HCT116 (cell line): ENCODE data around the gene PRKACG. TPM values are rescaled to one million over a fixed set of nuclear protein-coding genes. Genes with fewer than 3 reads are reported as not detected.

Experiments
- ATAC-seq: fragments of 200-7000 bp; cut with Tn5 transposase; 2 replicates; pipeline ENCODE4 v1.9.1; 2020; ENCODE audit warnings: mild to moderate bottlenecking, moderate library complexity
- BruUV-seq: library from RNA; stranded (reverse); fragments of 400-500 nt; replicated peaks from 2 replicates; lab custom pipeline; 2021; lab: Mats Ljungman, UMichigan
- CTCF ChIA-PET: fragments of 300-600 bp; sonication (Branson Sonifier 250); formaldehyde crosslinking; loops from one replicate; lab custom pipeline; 2021; ENCODE audit warnings: antibody characterized with exemption; lab: Charles Lee
- POLR2A ChIA-PET: fragments of 300-600, 350-600 bp; sonication (Branson Sonifier 250); formaldehyde crosslinking; loops from one replicate; lab custom pipeline; 2021; ENCODE audit warnings: antibody characterized with exemption; lab: Charles Lee
- RAD21 ChIA-PET, 2 experiments: fragments of 300-600 bp; sonication (Branson Sonifier 250); formaldehyde crosslinking; loops; one replicate each; lab custom pipeline; 2023; ENCODE audit warnings: low total read pairs in 2 of 2; ENCODE audit not compliant: uncharacterized antibody in 2 of 2, unreplicated experiment in 2 of 2, low non-redundant PET in 1 of 2; lab: Charles Lee
- DNase-seq: peaks from one replicate; pipeline ENCODE4 v3.0.0-alpha.2; 2010; ENCODE audit warnings: low read depth, low spot score
- H2AFZ ChIP-seq: fragments of 200-600 bp; shearing (Covaris generic), sonication (generic); 2 replicates; pipeline ENCODE4 v1.6.1; 2017; ENCODE audit warnings: low read depth, mixed run types, mixed read lengths, antibody characterized with exemption, low read length; ENCODE audit not compliant: poor library complexity, severe bottlenecking
- H3K27ac ChIP-seq: 2 replicates; pipeline ENCODE4 v1.5.1; 2012; ENCODE audit warnings: low read depth, low read length
- H3K27me3 ChIP-seq: fragments of 200-600 bp; sonication (generic); 2 replicates; pipeline ENCODE4 v1.6.1; 2016; ENCODE audit warnings: mixed run types, low read length, mixed read lengths; ENCODE audit not compliant: insufficient read depth
- H3K36me3 ChIP-seq, 2 experiments: fragments of 200-500 bp in 1 of 2; fragments of 200-600 bp in 1 of 2; sonication (Bioruptor generic) in 1 of 2; sonication (generic) in 1 of 2; 2 replicates each; pipeline versions ENCODE4 v1.5.1 to v1.6.1; 2014 to 2016; ENCODE audit warnings: low read length in 2 of 2, inconsistent platforms in 1 of 2, mixed read lengths in 1 of 2, mixed run types in 1 of 2; ENCODE audit not compliant: insufficient read depth in 2 of 2, control insufficient read depth in 1 of 2
- H3K4me1 ChIP-seq, 2 experiments: fragments of 200-600 bp in 1 of 2; sonication (generic) in 1 of 2; 2 replicates each; pipeline versions ENCODE4 v1.5.1 to v1.6.1; 2012 to 2017; ENCODE audit warnings: low read length in 2 of 2, inconsistent platforms in 1 of 2, mild to moderate bottlenecking in 1 of 2, mixed read lengths in 1 of 2, mixed run types in 1 of 2, moderate library complexity in 1 of 2; ENCODE audit not compliant: insufficient read depth in 2 of 2, control insufficient read depth in 1 of 2
- H3K4me2 ChIP-seq: fragments of 200-600 bp; sonication (generic); 2 replicates; pipeline ENCODE4 v1.6.1; 2017; ENCODE audit warnings: mixed run types, low read length, mixed read lengths
- H3K4me3 ChIP-seq, 2 experiments: fragments of 200-600 bp in 1 of 2; sonication (generic) in 1 of 2; replicated peaks in 1 of 2; 2 replicates each; pipeline ENCODE4 v1.5.1; 2011 to 2016; ENCODE audit warnings: low read length in 2 of 2, control low read depth in 1 of 2, low read depth in 1 of 2, mild to moderate bottlenecking in 1 of 2, mixed read lengths in 1 of 2, mixed run types in 1 of 2
- H3K79me2 ChIP-seq: fragments of 200-600 bp; sonication (generic); 2 replicates; pipeline ENCODE4 v1.6.1; 2017; ENCODE audit warnings: mild to moderate bottlenecking, mixed run types, low read length, moderate library complexity, mixed read lengths; ENCODE audit not compliant: insufficient read depth
- H3K9ac ChIP-seq: fragments of 200-600 bp; sonication (generic); 2 replicates; pipeline ENCODE4 v1.6.1; 2016; ENCODE audit warnings: low read length, mixed read lengths
- H3K9me2 ChIP-seq: fragments of 200-600 bp; sonication (generic), shearing (Covaris generic); 2 replicates; pipeline ENCODE4 v1.6.1; 2017; ENCODE audit warnings: mixed run types, mild to moderate bottlenecking, moderate library complexity; ENCODE audit not compliant: insufficient read depth
- H3K9me3 ChIP-seq, 2 experiments: fragments of 200-500 bp in 1 of 2; fragments of 200-600 bp in 1 of 2; sonication (Bioruptor generic) in 1 of 2; sonication (generic) in 1 of 2; 2 replicates each; pipeline ENCODE4 v1.6.1; 2014 to 2017; ENCODE audit warnings: low read length in 2 of 2, mixed read lengths in 2 of 2, inconsistent platforms in 1 of 2, low read depth in 1 of 2, mild to moderate bottlenecking in 1 of 2, mixed run types in 1 of 2, moderate library complexity in 1 of 2; ENCODE audit not compliant: control insufficient read depth in 1 of 2, insufficient read depth in 1 of 2
- H4K20me1 ChIP-seq: fragments of 200-600 bp; sonication (generic), shearing (Covaris generic); 2 replicates; pipeline ENCODE4 v1.6.1; 2017; ENCODE audit warnings: mixed run types, mild to moderate bottlenecking, moderate library complexity; ENCODE audit not compliant: insufficient read depth
- CBX3 ChIP-seq: IDR thresholded peaks from 2 replicates; pipeline ENCODE4 v1.6.1; 2012; ENCODE audit warnings: low read depth
- SP1 ChIP-seq: IDR thresholded peaks from 2 replicates; pipeline ENCODE4 v1.6.1; 2012; ENCODE audit warnings: low read depth
- SRF ChIP-seq: IDR thresholded peaks from 2 replicates; pipeline ENCODE4 v1.6.1; 2012; ENCODE audit warnings: low read depth
- intact Hi-C: fragments of 100-400 bp; cut with micrococcal nuclease; formaldehyde crosslinking; loops from 2 replicates; pipeline ENCODE4 v1.10.0; 2022
- total RNA-seq: library from RNA; stranded (reverse); gene quantifications from one replicate; pipeline ENCODE4 v1.2.1, GENCODE V29; 2021; ENCODE audit not compliant: unreplicated experiment
- TF ChIP-seq, protein P1 (sequence below): IDR thresholded peaks from 2 replicates; pipeline ENCODE4 v1.6.1; 2012
- TF ChIP-seq, protein P2 (sequence below), 3 experiments: fragments of 200-600 bp in 1 of 3; sonication (generic) in 1 of 3; IDR thresholded peaks in 2 of 3; conservative IDR thresholded peaks in 1 of 3; 2 replicates each; pipeline ENCODE4 v1.5.1; 2012 to 2017; ENCODE audit warnings: low read depth in 2 of 3, low read length in 2 of 3, antibody characterized with exemption in 1 of 3, borderline replicate concordance in 1 of 3, control low read depth in 1 of 3, mild to moderate bottlenecking in 1 of 3, mixed read lengths in 1 of 3, mixed run types in 1 of 3, moderate library complexity in 1 of 3; ENCODE audit not compliant: insufficient read depth in 1 of 3

The PRKACG gene
- total RNA-seq, 1 experiment from 2014 or later = not detected

GRCh38 chr9:69056191-69056815 lies 42.4 kb upstream of the PRKACG start:
- RAD21 ChIA-PET = interaction anchor here in 1 of 2 experiments (0.6 kb wide), 1 partner anchor 333 kb away, joined by 3 read pairs; no protein-coding TSS in a partner anchor

More at GRCh38 chr9:69056191-69056815, 42.4 kb upstream of the PRKACG start:
- Histone ChIP-seq H3K9ac (no peak overlapping the region), H3K4me1 (no peaks in the 10 kb centered on the region), H3K27me3 (no peaks in the 10 kb centered on the region), H2AFZ (no peak overlapping the region), H4K20me1 (no peaks in the 10 kb centered on the region), H3K4me2 (no peak overlapping the region), H3K36me3 (peaks cover 5 to 7% of the 10 kb centered on the region in 2 experiments; a peak in 3 of 4 replicates), H3K4me3 (no peak overlapping the region), H3K79me2 (peaks cover 9% of the 10 kb centered on the region; the same call in 1 of the 2 replicates), H3K9me3 (no peaks in the 10 kb centered on the region), H3K9me2 (no peaks in the 10 kb centered on the region), H3K27ac (no peak overlapping the region)
- POLR2A ChIA-PET = no interaction called here
- no TSS peak for BruUV-seq
- intact Hi-C loops = no loop called here
- CTCF ChIA-PET = interaction anchor here (6.0 kb wide), 1 partner anchor 137 kb away, joined by 74 read pairs; no protein-coding TSS in a partner anchor
- TF ChIP-seq, protein P1, sequence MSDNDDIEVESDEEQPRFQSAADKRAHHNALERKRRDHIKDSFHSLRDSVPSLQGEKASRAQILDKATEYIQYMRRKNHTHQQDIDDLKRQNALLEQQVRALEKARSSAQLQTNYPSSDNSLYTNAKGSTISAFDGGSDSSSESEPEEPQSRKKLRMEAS = no peak
- TF ChIP-seq SP1 (no peak), SRF (no peak), CBX3 (no peak)
- TF ChIP-seq, protein P2, sequence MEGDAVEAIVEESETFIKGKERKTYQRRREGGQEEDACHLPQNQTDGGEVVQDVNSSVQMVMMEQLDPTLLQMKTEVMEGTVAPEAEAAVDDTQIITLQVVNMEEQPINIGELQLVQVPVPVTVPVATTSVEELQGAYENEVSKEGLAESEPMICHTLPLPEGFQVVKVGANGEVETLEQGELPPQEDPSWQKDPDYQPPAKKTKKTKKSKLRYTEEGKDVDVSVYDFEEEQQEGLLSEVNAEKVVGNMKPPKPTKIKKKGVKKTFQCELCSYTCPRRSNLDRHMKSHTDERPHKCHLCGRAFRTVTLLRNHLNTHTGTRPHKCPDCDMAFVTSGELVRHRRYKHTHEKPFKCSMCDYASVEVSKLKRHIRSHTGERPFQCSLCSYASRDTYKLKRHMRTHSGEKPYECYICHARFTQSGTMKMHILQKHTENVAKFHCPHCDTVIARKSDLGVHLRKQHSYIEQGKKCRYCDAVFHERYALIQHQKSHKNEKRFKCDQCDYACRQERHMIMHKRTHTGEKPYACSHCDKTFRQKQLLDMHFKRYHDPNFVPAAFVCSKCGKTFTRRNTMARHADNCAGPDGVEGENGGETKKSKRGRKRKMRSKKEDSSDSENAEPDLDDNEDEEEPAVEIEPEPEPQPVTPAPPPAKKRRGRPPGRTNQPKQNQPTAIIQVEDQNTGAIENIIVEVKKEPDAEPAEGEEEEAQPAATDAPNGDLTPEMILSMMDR (IDR thresholded peaks at IDR 0.05 in 2 of 3, conservative IDR thresholded peaks at IDR 0.05 in 1 of 3; ENCODE audit: borderline replicate concordance in 1 of 3, insufficient read depth in 1 of 3, low read depth in 2 of 3, low read length in 2 of 3) = no peak
- no peak for ATAC-seq
- DNase-seq = no peak
